Measurements from ENCODE around the gene PIH1D1. TPM values are rescaled to one million over a fixed set of nuclear protein-coding genes. Genes with fewer than 3 reads are reported as not detected.
"Not testable (repeated sequence)": the region's sequence is repeated elsewhere in the genome, so short reads cannot be mapped to it uniquely, and the experiment has no call there.

The PIH1D1 gene
- total and polyA plus RNA-seq, 2 donors (not counting 3 experiments of a cell fraction or from before 2014, with no cell fraction given), result 83.2 to 86.9 TPM

- TF ChIP-seq JUN (IDR thresholded peaks at IDR 0.05; ENCODE audit: borderline replicate concordance, insufficient read depth, insufficient read length, low read depth) (no peak), MAX (IDR thresholded peaks at IDR 0.05; ENCODE audit: insufficient read depth, insufficient read length) (no peak), FOS (IDR thresholded peaks at IDR 0.05; ENCODE audit: borderline replicate concordance, insufficient read depth, low read length) (no peak), POLR2A (IDR thresholded peaks at IDR 0.05; ENCODE audit: low read depth, low read length) (no peak), MYC (IDR thresholded peaks at IDR 0.05; ENCODE audit: low read depth, low read length) (no peak), GATA2 (IDR thresholded peaks at IDR 0.05; ENCODE audit: insufficient read depth, insufficient read length, low read depth, low read length) (no peak), POLR2AphosphoS5 (IDR thresholded peaks at IDR 0.05; ENCODE audit: insufficient read depth, low read depth, low read length) (no peak), EZH2 (IDR thresholded peaks at IDR 0.05; ENCODE audit: borderline replicate concordance, low read depth, low read length, severe bottlenecking) (no peak), CTCF (IDR thresholded peaks at IDR 0.05; ENCODE audit: extremely low read depth in 1 of 2, insufficient read depth in 1 of 2, low read depth in 1 of 2, low read length in 2 of 2) (no peak)
- Histone ChIP-seq H3K36me3 (ENCODE audit: control insufficient read depth in 2 of 2, extremely low read depth in 1 of 2, insufficient read depth in 2 of 2, low read length in 2 of 2) (peaks cover 0 to 4% of the 10 kb centered on the region in 2 experiments), H3K4me3 (replicated peaks in 1 of 3; ENCODE audit: insufficient read depth in 1 of 3, low read depth in 1 of 3, low read length in 3 of 3) (no peak overlapping the region), H3K9me3 (replicated peaks; ENCODE audit: control insufficient read depth, insufficient read depth, low read length) (no peaks in the 10 kb centered on the region), H3K27me3 (ENCODE audit: control insufficient read depth in 2 of 2, insufficient read depth in 2 of 2, low read length in 2 of 2) (peaks cover 8 to 13% of the 10 kb centered on the region in 2 experiments), H3K4me1 (ENCODE audit: control insufficient read depth, extremely low read depth, insufficient read depth, low read length) (peaks cover 5% of the 10 kb centered on the region), H3K27ac (ENCODE audit: insufficient read depth, low read depth, low read length) (no peak overlapping the region), H2AFZ (ENCODE audit: low read depth, low read length) (no peak overlapping the region), H4K20me1 (replicated peaks; ENCODE audit: control insufficient read depth, extremely low read depth, insufficient read depth, low read length) (no peaks in the 10 kb centered on the region), H3K4me2 (ENCODE audit: insufficient read depth, low read length) (no peak overlapping the region), H3K9ac (replicated peaks; ENCODE audit: extremely low read depth, insufficient read depth, low read length) (no peak overlapping the region), H3K9me1 (replicated peaks; ENCODE audit: control insufficient read depth, extremely low read depth, insufficient read depth, low read length) (no peaks in the 10 kb centered on the region), H3K79me2 (ENCODE audit: control insufficient read depth, insufficient read depth, low read length) (peaks cover 7% of the 10 kb centered on the region)
- DNase-seq (ENCODE audit: low read depth, low spot score) (no peak), FAIRE-seq (no peak)
- ChIA-PET CTCF (interaction anchor here (1.9 kb wide), 1 partner anchor 54 kb away, joined by 8 read pairs; no protein-coding TSS in a partner anchor), POLR2A (no interaction called here)
- BruUV-seq (replicated peaks), result no TSS peak
- intact Hi-C loops (cut with micrococcal nuclease), result no loop called here
- dilution Hi-C loops (cut with MboI; ENCODE audit: extremely low pct_ligation_motif_present, low sequenced_read_pairs), result no loop called here
Observed at GRCh38 chr19:49445997-49446396, 5.6 kb downstream of the PIH1D1 start.

- H3K79me2 ChIP-seq (ENCODE audit: control insufficient read depth, insufficient read depth, low read length); FAIRE-seq; H2AFZ ChIP-seq (ENCODE audit: low read depth, low read length); DNase-seq (ENCODE audit: low read depth, low spot score); H3K4me3 ChIP-seq (replicated peaks in 1 of 3; ENCODE audit: insufficient read depth in 1 of 3, low read depth in 1 of 3, low read length in 3 of 3); H3K36me3 ChIP-seq (ENCODE audit: control insufficient read depth in 2 of 2, extremely low read depth in 1 of 2, insufficient read depth in 2 of 2, low read length in 2 of 2); H3K9me3 ChIP-seq (replicated peaks; ENCODE audit: control insufficient read depth, insufficient read depth, low read length); dilution Hi-C loops (cut with MboI; ENCODE audit: extremely low pct_ligation_motif_present, low sequenced_read_pairs); BruUV-seq (replicated peaks); H3K4me1 ChIP-seq (ENCODE audit: control insufficient read depth, extremely low read depth, insufficient read depth, low read length); H3K9me1 ChIP-seq (replicated peaks; ENCODE audit: control insufficient read depth, extremely low read depth, insufficient read depth, low read length); H3K4me2 ChIP-seq (ENCODE audit: insufficient read depth, low read length); H3K27ac ChIP-seq (ENCODE audit: insufficient read depth, low read depth, low read length); H3K9ac ChIP-seq (replicated peaks; ENCODE audit: extremely low read depth, insufficient read depth, low read length); intact Hi-C loops (cut with micrococcal nuclease); H4K20me1 ChIP-seq (replicated peaks; ENCODE audit: control insufficient read depth, extremely low read depth, insufficient read depth, low read length): not testable (repeated sequence)
- H3K27me3 ChIP-seq (ENCODE audit: control insufficient read depth in 2 of 2, insufficient read depth in 2 of 2, low read length in 2 of 2), result peaks cover 23 to 30% of the 10 kb centered on the region in 2 experiments
- POLR2A ChIA-PET, result interaction anchor here (0.7 kb wide), 1 partner anchor 265 kb away, joined by 3 read pairs; no protein-coding TSS in a partner anchor
- CTCF ChIA-PET, result interaction anchor here (0.8 to 2.8 kb wide), 6 partner anchors 18 to 449 kb away, joined by 3 to 8 read pairs (median 4); partner anchors contain the start of gene GFY
Observed at GRCh38 chr19:49444100-49444700, 7.4 kb downstream of the PIH1D1 start.

Measured in endothelial cell of umbilical vein (primary cell).